GM12874 (cell line): ENCODE data around the gene ACBD4.

Experiments
- CTCF ChIP-seq: IDR thresholded peaks from 2 replicates; pipeline ENCODE4 v1.5.1; 2011; ENCODE audit warnings: low read depth, mild to moderate bottlenecking, control low read depth, low read length, moderate library complexity; ENCODE audit not compliant: insufficient read depth

The ACBD4 gene

GRCh38 chr17:45117848-45118646, 17.4 kb upstream of the ACBD4 start:
- no peak for TF ChIP-seq CTCF

DNA sequence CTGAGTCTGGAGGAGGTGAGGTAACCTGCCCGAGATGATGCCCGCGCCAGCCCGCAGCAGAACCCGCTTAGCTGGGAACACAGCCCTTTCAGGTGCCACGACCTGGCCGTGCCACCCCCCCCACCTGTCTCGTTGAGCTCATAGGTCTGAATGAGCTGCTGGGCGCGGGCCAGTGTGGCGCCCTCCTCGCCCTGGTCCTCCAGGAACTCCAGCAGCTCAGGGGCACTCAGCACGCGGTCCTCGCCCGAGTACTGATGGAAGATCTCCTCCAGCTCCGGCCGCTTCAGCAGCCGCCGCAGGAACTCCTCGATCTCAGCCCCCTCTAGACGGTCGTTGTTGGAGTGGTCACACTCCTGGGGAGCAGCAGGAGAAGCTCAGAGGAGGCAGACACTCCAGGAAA, 16.8 kb upstream of the ACBD4 start:
- TF ChIP-seq CTCF = no peak

DNA sequence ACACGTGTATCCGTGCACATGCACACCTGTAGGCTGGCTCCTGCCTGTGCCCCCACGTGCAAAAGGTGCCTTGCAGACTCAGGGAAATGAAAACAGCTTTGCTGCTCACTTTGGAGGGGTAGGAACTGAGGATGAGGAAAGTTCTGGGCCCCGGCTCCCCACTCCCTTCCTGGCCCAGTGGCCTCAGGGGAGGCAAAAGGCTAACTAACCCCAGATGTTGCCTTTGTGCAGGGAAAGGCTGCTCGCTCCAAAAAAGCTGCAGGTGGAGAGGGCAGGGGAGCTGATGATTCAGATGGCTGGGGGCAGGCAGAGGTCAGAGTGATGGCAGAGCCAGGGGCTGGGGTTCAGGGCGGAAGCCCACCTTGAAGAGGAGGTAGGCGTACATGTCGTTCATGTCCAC, 15.5 kb upstream of the ACBD4 start:
- no peak for TF ChIP-seq CTCF

GRCh38 chr17:45120558-45120957, 14.9 kb upstream of the ACBD4 start:
- TF ChIP-seq CTCF = no peak

DNA sequence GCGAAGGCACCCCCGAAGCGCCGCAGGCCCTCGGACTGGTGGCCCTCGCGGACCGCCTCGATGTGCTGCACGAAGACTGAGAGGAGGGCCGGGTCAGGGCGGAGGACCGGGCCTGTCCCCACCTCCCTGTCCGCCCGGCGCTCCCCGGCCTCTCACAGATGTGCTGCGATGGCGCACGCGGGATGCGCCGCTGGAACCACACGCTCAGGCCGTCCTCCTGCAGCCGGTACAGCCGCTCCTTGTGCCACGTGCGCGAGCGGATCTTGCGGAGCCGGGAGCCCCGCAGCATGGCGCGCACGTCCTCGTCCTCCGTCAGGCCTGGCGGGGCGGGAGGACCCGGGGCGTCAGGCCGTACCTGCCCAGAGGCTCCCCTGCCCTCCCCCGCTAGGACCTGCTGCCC, 14.4 kb upstream of the ACBD4 start:
- no peak for TF ChIP-seq CTCF

- TF ChIP-seq CTCF = no peak
Observed at GRCh38 chr17:45123076-45123770, 12.3 kb upstream of the ACBD4 start.

DNA sequence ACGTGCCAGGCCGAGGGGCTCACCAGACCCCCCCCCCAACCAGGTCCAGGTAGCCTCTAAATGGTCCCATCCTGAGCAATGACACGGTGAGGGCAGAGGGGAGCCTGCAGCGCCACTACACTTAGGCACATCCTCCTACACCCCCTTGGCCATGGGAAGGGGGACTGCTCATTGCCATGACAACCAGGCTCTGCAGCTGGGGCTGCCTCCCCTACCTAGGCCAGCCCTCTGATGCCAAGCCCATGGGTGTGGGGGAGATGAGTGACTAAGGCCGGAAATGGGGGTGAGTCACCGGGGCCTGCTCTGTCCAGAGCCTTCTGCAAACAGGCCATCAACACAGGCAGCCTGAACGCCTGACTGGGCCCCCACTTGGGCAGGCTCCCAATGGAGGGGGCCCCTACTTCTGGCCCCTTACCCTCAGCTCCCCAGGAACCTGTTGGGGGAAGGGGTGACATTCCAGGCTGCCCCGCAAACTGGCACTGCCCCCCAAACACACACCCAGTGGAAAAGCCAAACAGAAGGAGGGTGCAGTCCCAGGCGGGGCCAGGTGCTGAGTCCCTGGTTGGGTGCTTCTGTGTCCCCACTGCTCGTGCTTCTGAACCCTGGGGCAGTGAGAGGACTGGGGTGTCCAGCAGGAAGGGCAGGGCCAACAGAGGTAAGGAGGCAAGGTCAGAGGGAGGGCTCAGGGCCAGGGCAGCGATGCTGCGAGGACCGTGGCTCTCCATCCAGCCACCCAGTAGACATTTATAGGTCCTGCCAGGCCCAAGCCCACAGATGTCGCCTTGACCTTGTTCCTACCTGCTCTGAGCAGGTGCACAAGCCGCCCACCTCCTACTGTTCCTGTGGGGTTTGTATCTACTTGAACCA, 11.3 kb upstream of the ACBD4 start:
- TF ChIP-seq CTCF = no peak
